GM23338 (cell line): ENCODE results near the gene PROP1. TPM values are rescaled to one million over a fixed set of nuclear protein-coding genes. Genes with fewer than 3 reads are reported as not detected.

Experiments used
- ATAC-seq: fragments of 200-7000 bp; cut with Tn5 transposase; 3 replicates; pipeline ENCODE4 v1.9.1; 2020
- DNase-seq: peaks from one replicate; pipeline ENCODE4 v3.0.0-alpha.2; 2015; ENCODE audit warnings: low spot score
- H2AFZ ChIP-seq: fragments of 200-600 bp; sonication (generic); 2 replicates; pipeline ENCODE4 v1.8.0; 2016; ENCODE audit warnings: antibody characterized with exemption, mild to moderate bottlenecking, moderate library complexity
- H3F3A ChIP-seq: fragments of 200-600 bp; sonication (generic); replicated peaks from 2 replicates; pipeline ENCODE4 v1.8.0; 2017; ENCODE audit warnings: antibody characterized with exemption, mixed run types, low read depth
- H3K27ac ChIP-seq: fragments of 200-600 bp; sonication (generic); 2 replicates; pipeline ENCODE4 v1.6.1; 2016; ENCODE audit warnings: low read depth
- H3K27me3 ChIP-seq: fragments of 200-600 bp; sonication (generic); 2 replicates; pipeline ENCODE4 v1.8.0; 2016; ENCODE audit warnings: mild to moderate bottlenecking, mixed run types, moderate library complexity; ENCODE audit not compliant: insufficient read depth
- H3K36me3 ChIP-seq: fragments of 200-600 bp; sonication (generic); 2 replicates; pipeline ENCODE4 v1.8.0; 2016; ENCODE audit warnings: mild to moderate bottlenecking; ENCODE audit not compliant: insufficient read depth
- H3K4me1 ChIP-seq: fragments of 200-600 bp; sonication (generic); 2 replicates; pipeline ENCODE4 v1.8.0; 2016; ENCODE audit warnings: mild to moderate bottlenecking, moderate library complexity; ENCODE audit not compliant: insufficient read depth
- H3K4me2 ChIP-seq: fragments of 200-600 bp; sonication (generic); 2 replicates; pipeline ENCODE4 v1.7.1; 2017; ENCODE audit warnings: mixed run types
- H3K4me3 ChIP-seq: fragments of 200-600 bp; sonication (generic); 2 replicates; pipeline ENCODE4 v1.6.1; 2016; ENCODE audit warnings: mixed run types
- H3K79me2 ChIP-seq: fragments of 200-600 bp; sonication (generic); replicated peaks from 2 replicates; pipeline ENCODE4 v1.8.0; 2017; ENCODE audit warnings: mild to moderate bottlenecking; ENCODE audit not compliant: insufficient read depth
- H3K9me2 ChIP-seq: fragments of 200-600 bp; sonication (generic); 2 replicates; pipeline ENCODE4 v1.8.0; 2017; ENCODE audit not compliant: insufficient read depth
- H4K20me1 ChIP-seq: fragments of 200-600 bp; sonication (generic); replicated peaks from 2 replicates; pipeline ENCODE4 v1.8.0; 2017; ENCODE audit warnings: mild to moderate bottlenecking; ENCODE audit not compliant: insufficient read depth
- H3K27ac Mint-ChIP-seq: 2 replicates; pipeline ENCODE4 v1.8.0; 2020; ENCODE audit warnings: inconsistent platforms, mild to moderate bottlenecking, moderate library complexity, mixed read lengths
- H3K27me3 Mint-ChIP-seq: 3 replicates; pipeline ENCODE4 v1.8.0; 2022; ENCODE audit warnings: low read depth, mild to moderate bottlenecking, moderate library complexity, mixed read lengths, inconsistent platforms; ENCODE audit not compliant: insufficient read depth, poor library complexity
- H3K36me3 Mint-ChIP-seq: 3 replicates; pipeline ENCODE4 v1.8.0; 2021; ENCODE audit warnings: low read depth, mild to moderate bottlenecking, inconsistent platforms, moderate library complexity, mixed read lengths
- H3K4me1 Mint-ChIP-seq: 3 replicates; pipeline ENCODE4 v1.8.0; 2020; ENCODE audit warnings: mild to moderate bottlenecking, inconsistent platforms, mixed read lengths
- H3K4me3 Mint-ChIP-seq: 3 replicates; pipeline ENCODE4 v1.8.0; 2021; ENCODE audit warnings: moderate library complexity, mild to moderate bottlenecking, inconsistent platforms, mixed read lengths
- H3K9me3 Mint-ChIP-seq: 3 replicates; pipeline ENCODE4 v1.8.0; 2020; ENCODE audit warnings: moderate library complexity, mild to moderate bottlenecking, inconsistent platforms, mixed read lengths
- CREB1 ChIP-seq: fragments of 250-450 bp; sonication (Bioruptor Pico); IDR thresholded peaks from 2 replicates; pipeline ENCODE4 v1.5.0; 2020; ENCODE audit warnings: low read depth, mild to moderate bottlenecking, moderate library complexity
- EZH2 ChIP-seq: fragments of 200-600 bp; sonication (generic); IDR thresholded peaks from one replicate; pipeline ENCODE4 v1.8.0; 2017; ENCODE audit warnings: antibody characterized with exemption, mild to moderate bottlenecking, low read depth; ENCODE audit not compliant: unreplicated experiment
- EZH2phosphoT487 ChIP-seq: fragments of 200-600 bp; sonication (generic); IDR thresholded peaks from one replicate; pipeline ENCODE4 v1.8.1; 2018; ENCODE audit warnings: antibody characterized with exemption; ENCODE audit not compliant: unreplicated experiment
- NANOG ChIP-seq: IDR thresholded peaks from 2 replicates; pipeline ENCODE4 v1.6.1; 2016; ENCODE audit warnings: antibody characterized with exemption, borderline replicate concordance
- POLR2AphosphoS5 ChIP-seq: IDR thresholded peaks from 2 replicates; pipeline ENCODE4 v1.6.1; 2016; ENCODE audit warnings: antibody characterized with exemption, low read depth
- STAT1 ChIP-seq: IDR thresholded peaks from one replicate; pipeline ENCODE4 v1.6.1; 2016; ENCODE audit warnings: antibody characterized with exemption; ENCODE audit not compliant: unreplicated experiment
- ZNF114 ChIP-seq: fragments of 250-450 bp; sonication (Bioruptor Pico); IDR thresholded peaks from 2 replicates; pipeline ENCODE4 v1.5.0; 2020; ENCODE audit warnings: mild to moderate bottlenecking, moderate library complexity
- ZNF331 ChIP-seq: fragments of 250-450 bp; sonication (Bioruptor Pico); IDR thresholded peaks from 2 replicates; pipeline ENCODE4 v1.5.0; 2020; ENCODE audit warnings: low read depth, mild to moderate bottlenecking, moderate library complexity
- polyA plus RNA-seq: library from polyadenylated mRNA; unstranded; fragments of >200 nt; fragmentation: Nextera tagmentation; extraction: Ambion mirVana; gene quantifications from 2 replicates; pipeline ENCODE4 v1.2.1, GENCODE V29; 2016
- total RNA-seq: library from RNA; depleted of rRNA; stranded (reverse); fragments of >200 nt; shearing (Covaris generic); gene quantifications from 2 replicates; pipeline ENCODE4 v1.2.3, GENCODE V29; 2014
- TF ChIP-seq, protein P1 (sequence below): fragments of 250-450 bp; sonication (Bioruptor Pico); IDR thresholded peaks from 2 replicates; pipeline ENCODE4 v1.5.0; 2020; ENCODE audit warnings: mild to moderate bottlenecking, moderate library complexity
- TF ChIP-seq, protein P2 (sequence below): IDR thresholded peaks from one replicate; pipeline ENCODE4 v1.6.1; 2018; ENCODE audit warnings: antibody characterized with exemption; ENCODE audit not compliant: unreplicated experiment
- TF ChIP-seq, protein P3 (sequence below): IDR thresholded peaks from 2 replicates; pipeline ENCODE4 v1.6.1; 2016; ENCODE audit warnings: antibody characterized with exemption
- TF ChIP-seq, protein P4 (sequence below), 2 experiments: fragments of 200-600 bp in 1 of 2; sonication (generic) in 1 of 2; conservative IDR thresholded peaks; 2 replicates each; pipeline versions ENCODE4 v1.5.1 to v1.6.1; 2016 to 2017; ENCODE audit warnings: antibody characterized with exemption in 2 of 2, low read depth in 2 of 2, mild to moderate bottlenecking in 2 of 2, moderate library complexity in 1 of 2

The PROP1 gene
- total and polyA plus RNA-seq, 2 experiments from 2014 or later: not detected

DNA sequence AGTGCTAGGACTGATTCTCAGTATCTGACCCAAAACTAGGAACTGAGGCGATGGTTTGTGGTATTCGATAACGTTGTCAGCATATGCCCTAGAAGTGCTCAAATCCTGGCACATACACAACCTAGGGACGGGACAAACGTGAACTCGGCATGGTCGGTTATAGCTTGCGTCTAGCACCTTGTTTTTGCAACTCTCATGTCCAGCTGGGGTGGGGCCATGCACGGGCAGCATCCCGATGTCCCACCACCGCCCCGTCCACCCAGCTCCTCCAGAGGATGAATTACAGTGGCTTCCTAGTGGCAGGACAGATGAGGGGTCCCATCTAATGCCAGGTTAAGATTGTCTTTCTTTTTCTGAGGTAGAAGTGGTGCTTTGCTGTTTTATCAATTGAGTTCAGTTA is 31.6 kb downstream of the PROP1 start:
- Mint-ChIP-seq H3K27ac (no peak overlapping the region), H3K4me3 (no peak overlapping the region), H3K9me3 (peaks cover 17% of the 10 kb centered on the region), H3K36me3 (peaks cover 53% of the 10 kb centered on the region), H3K4me1 (peaks cover 16% of the 10 kb centered on the region), H3K27me3 (peaks cover 20% of the 10 kb centered on the region)
- ATAC-seq: no peak
- Histone ChIP-seq H3K27ac (no peak overlapping the region), H4K20me1 (no peaks in the 10 kb centered on the region), H3K4me2 (no peak overlapping the region), H3K9me2 (no peaks in the 10 kb centered on the region), H3F3A (no peaks in the 10 kb centered on the region), H3K79me2 (no peaks in the 10 kb centered on the region), H3K4me3 (no peak overlapping the region), H3K4me1 (no peaks in the 10 kb centered on the region), H3K27me3 (no peaks in the 10 kb centered on the region), H3K36me3 (no peaks in the 10 kb centered on the region), H2AFZ (no peak overlapping the region)
- DNase-seq: no peak
- TF ChIP-seq STAT1 (no peak), NANOG (no peak), CREB1 (CRISPR knock-in tag) (no peak), ZNF331 (CRISPR knock-in tag) (no peak), POLR2AphosphoS5 (no peak), ZNF114 (no peak), EZH2 (no peak), EZH2phosphoT487 (no peak)
- TF ChIP-seq, protein P1, sequence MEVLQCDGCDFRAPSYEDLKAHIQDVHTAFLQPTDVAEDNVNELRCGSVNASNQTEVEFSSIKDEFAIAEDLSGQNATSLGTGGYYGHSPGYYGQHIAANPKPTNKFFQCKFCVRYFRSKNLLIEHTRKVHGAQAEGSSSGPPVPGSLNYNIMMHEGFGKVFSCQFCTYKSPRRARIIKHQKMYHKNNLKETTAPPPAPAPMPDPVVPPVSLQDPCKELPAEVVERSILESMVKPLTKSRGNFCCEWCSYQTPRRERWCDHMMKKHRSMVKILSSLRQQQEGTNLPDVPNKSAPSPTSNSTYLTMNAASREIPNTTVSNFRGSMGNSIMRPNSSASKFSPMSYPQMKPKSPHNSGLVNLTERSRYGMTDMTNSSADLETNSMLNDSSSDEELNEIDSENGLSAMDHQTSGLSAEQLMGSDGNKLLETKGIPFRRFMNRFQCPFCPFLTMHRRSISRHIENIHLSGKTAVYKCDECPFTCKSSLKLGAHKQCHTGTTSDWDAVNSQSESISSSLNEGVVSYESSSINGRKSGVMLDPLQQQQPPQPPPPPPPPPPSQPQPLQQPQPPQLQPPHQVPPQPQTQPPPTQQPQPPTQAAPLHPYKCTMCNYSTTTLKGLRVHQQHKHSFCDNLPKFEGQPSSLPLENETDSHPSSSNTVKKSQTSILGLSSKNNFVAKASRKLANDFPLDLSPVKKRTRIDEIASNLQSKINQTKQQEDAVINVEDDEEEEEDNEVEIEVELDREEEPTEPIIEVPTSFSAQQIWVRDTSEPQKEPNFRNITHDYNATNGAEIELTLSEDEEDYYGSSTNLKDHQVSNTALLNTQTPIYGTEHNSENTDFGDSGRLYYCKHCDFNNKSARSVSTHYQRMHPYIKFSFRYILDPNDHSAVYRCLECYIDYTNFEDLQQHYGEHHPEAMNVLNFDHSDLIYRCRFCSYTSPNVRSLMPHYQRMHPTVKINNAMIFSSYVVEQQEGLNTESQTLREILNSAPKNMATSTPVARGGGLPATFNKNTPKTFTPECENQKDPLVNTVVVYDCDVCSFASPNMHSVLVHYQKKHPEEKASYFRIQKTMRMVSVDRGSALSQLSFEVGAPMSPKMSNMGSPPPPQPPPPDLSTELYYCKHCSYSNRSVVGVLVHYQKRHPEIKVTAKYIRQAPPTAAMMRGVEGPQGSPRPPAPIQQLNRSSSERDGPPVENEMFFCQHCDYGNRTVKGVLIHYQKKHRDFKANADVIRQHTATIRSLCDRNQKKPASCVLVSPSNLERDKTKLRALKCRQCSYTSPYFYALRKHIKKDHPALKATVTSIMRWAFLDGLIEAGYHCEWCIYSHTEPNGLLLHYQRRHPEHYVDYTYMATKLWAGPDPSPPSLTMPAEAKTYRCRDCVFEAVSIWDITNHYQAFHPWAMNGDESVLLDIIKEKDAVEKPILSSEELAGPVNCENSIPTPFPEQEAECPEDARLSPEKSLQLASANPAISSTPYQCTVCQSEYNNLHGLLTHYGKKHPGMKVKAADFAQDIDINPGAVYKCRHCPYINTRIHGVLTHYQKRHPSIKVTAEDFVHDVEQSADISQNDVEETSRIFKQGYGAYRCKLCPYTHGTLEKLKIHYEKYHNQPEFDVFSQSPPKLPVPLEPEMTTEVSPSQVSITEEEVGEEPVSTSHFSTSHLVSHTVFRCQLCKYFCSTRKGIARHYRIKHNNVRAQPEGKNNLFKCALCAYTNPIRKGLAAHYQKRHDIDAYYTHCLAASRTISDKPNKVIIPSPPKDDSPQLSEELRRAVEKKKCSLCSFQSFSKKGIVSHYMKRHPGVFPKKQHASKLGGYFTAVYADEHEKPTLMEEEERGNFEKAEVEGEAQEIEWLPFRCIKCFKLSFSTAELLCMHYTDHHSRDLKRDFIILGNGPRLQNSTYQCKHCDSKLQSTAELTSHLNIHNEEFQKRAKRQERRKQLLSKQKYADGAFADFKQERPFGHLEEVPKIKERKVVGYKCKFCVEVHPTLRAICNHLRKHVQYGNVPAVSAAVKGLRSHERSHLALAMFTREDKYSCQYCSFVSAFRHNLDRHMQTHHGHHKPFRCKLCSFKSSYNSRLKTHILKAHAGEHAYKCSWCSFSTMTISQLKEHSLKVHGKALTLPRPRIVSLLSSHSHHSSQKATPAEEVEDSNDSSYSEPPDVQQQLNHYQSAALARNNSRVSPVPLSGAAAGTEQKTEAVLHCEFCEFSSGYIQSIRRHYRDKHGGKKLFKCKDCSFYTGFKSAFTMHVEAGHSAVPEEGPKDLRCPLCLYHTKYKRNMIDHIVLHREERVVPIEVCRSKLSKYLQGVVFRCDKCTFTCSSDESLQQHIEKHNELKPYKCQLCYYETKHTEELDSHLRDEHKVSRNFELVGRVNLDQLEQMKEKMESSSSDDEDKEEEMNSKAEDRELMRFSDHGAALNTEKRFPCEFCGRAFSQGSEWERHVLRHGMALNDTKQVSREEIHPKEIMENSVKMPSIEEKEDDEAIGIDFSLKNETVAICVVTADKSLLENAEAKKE (CRISPR knock-in tag): no peak
- TF ChIP-seq, protein P2, sequence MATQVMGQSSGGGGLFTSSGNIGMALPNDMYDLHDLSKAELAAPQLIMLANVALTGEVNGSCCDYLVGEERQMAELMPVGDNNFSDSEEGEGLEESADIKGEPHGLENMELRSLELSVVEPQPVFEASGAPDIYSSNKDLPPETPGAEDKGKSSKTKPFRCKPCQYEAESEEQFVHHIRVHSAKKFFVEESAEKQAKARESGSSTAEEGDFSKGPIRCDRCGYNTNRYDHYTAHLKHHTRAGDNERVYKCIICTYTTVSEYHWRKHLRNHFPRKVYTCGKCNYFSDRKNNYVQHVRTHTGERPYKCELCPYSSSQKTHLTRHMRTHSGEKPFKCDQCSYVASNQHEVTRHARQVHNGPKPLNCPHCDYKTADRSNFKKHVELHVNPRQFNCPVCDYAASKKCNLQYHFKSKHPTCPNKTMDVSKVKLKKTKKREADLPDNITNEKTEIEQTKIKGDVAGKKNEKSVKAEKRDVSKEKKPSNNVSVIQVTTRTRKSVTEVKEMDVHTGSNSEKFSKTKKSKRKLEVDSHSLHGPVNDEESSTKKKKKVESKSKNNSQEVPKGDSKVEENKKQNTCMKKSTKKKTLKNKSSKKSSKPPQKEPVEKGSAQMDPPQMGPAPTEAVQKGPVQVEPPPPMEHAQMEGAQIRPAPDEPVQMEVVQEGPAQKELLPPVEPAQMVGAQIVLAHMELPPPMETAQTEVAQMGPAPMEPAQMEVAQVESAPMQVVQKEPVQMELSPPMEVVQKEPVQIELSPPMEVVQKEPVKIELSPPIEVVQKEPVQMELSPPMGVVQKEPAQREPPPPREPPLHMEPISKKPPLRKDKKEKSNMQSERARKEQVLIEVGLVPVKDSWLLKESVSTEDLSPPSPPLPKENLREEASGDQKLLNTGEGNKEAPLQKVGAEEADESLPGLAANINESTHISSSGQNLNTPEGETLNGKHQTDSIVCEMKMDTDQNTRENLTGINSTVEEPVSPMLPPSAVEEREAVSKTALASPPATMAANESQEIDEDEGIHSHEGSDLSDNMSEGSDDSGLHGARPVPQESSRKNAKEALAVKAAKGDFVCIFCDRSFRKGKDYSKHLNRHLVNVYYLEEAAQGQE: no peak
- TF ChIP-seq, protein P3, sequence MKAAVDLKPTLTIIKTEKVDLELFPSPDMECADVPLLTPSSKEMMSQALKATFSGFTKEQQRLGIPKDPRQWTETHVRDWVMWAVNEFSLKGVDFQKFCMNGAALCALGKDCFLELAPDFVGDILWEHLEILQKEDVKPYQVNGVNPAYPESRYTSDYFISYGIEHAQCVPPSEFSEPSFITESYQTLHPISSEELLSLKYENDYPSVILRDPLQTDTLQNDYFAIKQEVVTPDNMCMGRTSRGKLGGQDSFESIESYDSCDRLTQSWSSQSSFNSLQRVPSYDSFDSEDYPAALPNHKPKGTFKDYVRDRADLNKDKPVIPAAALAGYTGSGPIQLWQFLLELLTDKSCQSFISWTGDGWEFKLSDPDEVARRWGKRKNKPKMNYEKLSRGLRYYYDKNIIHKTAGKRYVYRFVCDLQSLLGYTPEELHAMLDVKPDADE: no peak
- TF ChIP-seq, protein P4, sequence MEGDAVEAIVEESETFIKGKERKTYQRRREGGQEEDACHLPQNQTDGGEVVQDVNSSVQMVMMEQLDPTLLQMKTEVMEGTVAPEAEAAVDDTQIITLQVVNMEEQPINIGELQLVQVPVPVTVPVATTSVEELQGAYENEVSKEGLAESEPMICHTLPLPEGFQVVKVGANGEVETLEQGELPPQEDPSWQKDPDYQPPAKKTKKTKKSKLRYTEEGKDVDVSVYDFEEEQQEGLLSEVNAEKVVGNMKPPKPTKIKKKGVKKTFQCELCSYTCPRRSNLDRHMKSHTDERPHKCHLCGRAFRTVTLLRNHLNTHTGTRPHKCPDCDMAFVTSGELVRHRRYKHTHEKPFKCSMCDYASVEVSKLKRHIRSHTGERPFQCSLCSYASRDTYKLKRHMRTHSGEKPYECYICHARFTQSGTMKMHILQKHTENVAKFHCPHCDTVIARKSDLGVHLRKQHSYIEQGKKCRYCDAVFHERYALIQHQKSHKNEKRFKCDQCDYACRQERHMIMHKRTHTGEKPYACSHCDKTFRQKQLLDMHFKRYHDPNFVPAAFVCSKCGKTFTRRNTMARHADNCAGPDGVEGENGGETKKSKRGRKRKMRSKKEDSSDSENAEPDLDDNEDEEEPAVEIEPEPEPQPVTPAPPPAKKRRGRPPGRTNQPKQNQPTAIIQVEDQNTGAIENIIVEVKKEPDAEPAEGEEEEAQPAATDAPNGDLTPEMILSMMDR (conservative IDR thresholded peaks at IDR 0.05; ENCODE audit: low read depth in 2 of 2): no peak
